ENCODE measurements around the gene EXOC7.

GRCh38 chr17:76048025-76048605 is 55.5 kb downstream of the EXOC7 start:
- no peak for TF ChIP-seq CTCF (IDR thresholded peaks at IDR 0.05; ENCODE audit: poor library complexity, severe bottlenecking)
- TF ChIP-seq EZH2 (IDR thresholded peaks at IDR 0.05; ENCODE audit: borderline replicate concordance, insufficient read depth, low read length, poor library complexity, severe bottlenecking): no peak
- TF ChIP-seq POLR2AphosphoS5 (IDR thresholded peaks at IDR 0.05): no peak
- TF ChIP-seq REST (IDR thresholded peaks at IDR 0.05; ENCODE audit: borderline replicate concordance): no peak
- no peak for TF ChIP-seq TAF1 (IDR thresholded peaks at IDR 0.05; ENCODE audit: low read depth)
